Measurements from ENCODE around the gene C10orf90. TPM values are rescaled to one million over a fixed set of nuclear protein-coding genes. Genes with fewer than 3 reads are reported as not detected.

Gene C10orf90
- total RNA-seq, 4 donors from 2014 or later = 0.26 TPM; not detected in 3

DNA sequence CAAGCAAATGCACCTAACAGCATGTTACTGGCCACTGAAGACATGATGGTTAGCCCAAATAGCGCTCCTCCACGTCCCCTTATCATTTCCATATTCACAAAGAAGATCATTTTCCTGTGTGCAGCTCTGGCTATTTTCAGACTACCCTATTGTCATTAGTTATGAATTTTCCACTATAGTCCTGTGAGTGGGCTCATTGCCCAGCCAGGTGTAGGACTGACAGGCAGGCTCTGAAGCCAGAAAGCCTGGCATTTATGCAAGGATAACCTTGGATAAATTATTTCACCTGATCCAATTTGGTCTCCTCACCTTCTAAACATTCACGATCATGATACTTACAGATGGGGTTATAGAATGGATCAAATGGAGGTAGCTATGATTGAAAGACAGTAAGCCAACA lies 104.6 kb downstream of the C10orf90 start:
- Histone ChIP-seq H3K4me1 (peaks cover 0 to 9% (median 0%) of the 10 kb centered on the region in 3 donors), H3K4me3 (no peak overlapping the region), H3K36me3 (no peaks in the 10 kb centered on the region), H3K9me3 (no peaks in the 10 kb centered on the region), H3K27me3 (no peaks in the 10 kb centered on the region), H3K27ac (no peak overlapping the region)
- DNase-seq = no peak
- TF ChIP-seq, protein P1, sequence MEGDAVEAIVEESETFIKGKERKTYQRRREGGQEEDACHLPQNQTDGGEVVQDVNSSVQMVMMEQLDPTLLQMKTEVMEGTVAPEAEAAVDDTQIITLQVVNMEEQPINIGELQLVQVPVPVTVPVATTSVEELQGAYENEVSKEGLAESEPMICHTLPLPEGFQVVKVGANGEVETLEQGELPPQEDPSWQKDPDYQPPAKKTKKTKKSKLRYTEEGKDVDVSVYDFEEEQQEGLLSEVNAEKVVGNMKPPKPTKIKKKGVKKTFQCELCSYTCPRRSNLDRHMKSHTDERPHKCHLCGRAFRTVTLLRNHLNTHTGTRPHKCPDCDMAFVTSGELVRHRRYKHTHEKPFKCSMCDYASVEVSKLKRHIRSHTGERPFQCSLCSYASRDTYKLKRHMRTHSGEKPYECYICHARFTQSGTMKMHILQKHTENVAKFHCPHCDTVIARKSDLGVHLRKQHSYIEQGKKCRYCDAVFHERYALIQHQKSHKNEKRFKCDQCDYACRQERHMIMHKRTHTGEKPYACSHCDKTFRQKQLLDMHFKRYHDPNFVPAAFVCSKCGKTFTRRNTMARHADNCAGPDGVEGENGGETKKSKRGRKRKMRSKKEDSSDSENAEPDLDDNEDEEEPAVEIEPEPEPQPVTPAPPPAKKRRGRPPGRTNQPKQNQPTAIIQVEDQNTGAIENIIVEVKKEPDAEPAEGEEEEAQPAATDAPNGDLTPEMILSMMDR (IDR thresholded peaks at IDR 0.05) = no peak
- TF ChIP-seq POLR2A (IDR thresholded peaks at IDR 0.05) = no peak
- WGBS, 2 donors = 89% methylated on average over 3 of the region's 3 CpGs
- intact Hi-C loops (cut with DNase I) = no loop called here

DNA sequence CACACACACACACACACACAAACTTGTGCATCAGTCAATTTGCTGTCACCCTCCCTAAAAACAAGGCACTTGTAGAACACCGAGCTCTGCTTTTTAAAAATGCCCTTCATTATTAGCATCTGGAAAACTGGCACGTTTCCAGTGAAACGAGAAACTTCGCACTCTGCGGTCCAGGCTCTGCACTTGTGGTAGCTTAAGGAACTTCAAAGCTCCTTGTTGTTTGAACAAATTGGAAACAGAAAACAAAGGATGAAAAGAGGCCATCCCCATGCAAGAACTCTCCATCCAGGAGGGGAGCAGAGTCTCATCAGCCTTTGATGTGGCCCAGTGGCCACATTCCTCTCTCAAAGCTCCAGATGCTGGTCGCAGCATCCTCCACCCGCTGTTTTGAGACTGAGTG lies 105.1 kb downstream of the C10orf90 start:
- no peak for DNase-seq
- H3K9me3 ChIP-seq = no peaks in the 10 kb centered on the region
- H3K36me3 ChIP-seq = no peaks in the 10 kb centered on the region
- 62 to 71% methylated on average over 7 of the region's 7 CpGs for WGBS, 2 donors
- peaks cover 0 to 9% (median 0%) of the 10 kb centered on the region in 3 donors for H3K4me1 ChIP-seq
- H3K4me3 ChIP-seq = no peak overlapping the region
- no peak overlapping the region for H3K27ac ChIP-seq
- TF ChIP-seq POLR2A (IDR thresholded peaks at IDR 0.05) = no peak
- TF ChIP-seq, protein P1 (IDR thresholded peaks at IDR 0.05) = no peak
- no peaks in the 10 kb centered on the region for H3K27me3 ChIP-seq
- intact Hi-C loops (cut with DNase I) = no loop called here

DNA sequence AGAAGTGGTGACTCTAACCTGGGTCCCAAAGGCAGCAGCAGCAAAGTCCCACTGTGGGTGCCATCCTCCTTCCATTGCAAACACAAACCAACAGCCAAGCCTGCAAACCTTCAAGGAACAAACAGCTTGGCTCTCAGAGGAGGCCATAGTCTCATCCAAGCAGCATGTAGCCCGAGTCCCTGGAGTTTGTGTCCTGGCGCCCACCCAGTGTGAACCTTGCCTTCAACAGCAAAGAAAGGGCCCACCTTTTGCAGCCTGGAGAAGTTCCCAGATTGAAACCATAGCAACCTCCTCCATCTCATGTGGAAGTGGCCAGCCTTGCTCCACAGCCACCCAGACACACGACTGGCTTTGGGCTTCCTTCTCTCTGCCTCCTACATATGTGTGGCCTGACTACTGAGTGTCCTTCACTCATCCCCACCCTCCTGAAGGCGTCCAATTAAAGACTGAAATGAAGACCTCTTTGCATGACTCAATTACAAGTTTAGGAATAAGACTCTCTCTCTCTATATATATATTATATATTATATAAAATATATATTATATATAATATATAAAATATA lies 106.1 kb downstream of the C10orf90 start:
- no peak for DNase-seq
- Histone ChIP-seq H3K27me3 (no peaks in the 10 kb centered on the region), H3K27ac (no peak overlapping the region), H3K9me3 (no peaks in the 10 kb centered on the region), H3K4me1 (peaks cover 0 to under 1% (median 0%) of the 10 kb centered on the region in 3 donors), H3K36me3 (no peaks in the 10 kb centered on the region), H3K4me3 (no peak overlapping the region)
- WGBS, 2 donors = 65 to 80% methylated on average over 2 to 4 of the region's 4 CpGs
- intact Hi-C loops (cut with DNase I) = no loop called here
- TF ChIP-seq POLR2A (IDR thresholded peaks at IDR 0.05) = no peak
- TF ChIP-seq, protein P1 (IDR thresholded peaks at IDR 0.05) = no peak

DNA sequence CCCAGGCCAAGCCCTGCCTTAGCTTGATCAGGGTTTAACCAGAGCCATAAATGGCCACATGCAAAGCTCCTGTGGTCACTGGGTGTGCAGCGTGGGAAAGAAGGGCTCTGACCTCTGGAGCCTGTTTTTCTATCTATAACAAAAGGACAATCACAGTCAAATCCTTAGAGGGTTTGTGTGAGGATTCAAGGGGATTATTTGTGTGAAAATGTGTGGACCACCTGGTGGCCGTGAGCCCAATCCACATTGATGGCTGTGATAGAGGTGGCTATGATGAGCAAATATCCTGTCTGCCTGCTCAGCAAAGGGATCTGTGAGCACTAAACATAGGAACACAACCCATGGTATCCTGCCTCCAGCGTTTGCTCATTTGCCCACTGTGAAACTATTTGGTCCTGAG lies 107.1 kb downstream of the C10orf90 start:
- TF ChIP-seq, protein P1 (IDR thresholded peaks at IDR 0.05) = no peak
- TF ChIP-seq POLR2A (IDR thresholded peaks at IDR 0.05) = no peak
- Histone ChIP-seq H3K4me1 (no peaks in the 10 kb centered on the region), H3K27me3 (no peaks in the 10 kb centered on the region), H3K36me3 (no peaks in the 10 kb centered on the region), H3K9me3 (no peaks in the 10 kb centered on the region), H3K4me3 (no peak overlapping the region), H3K27ac (no peak overlapping the region)
- 67 to 74% methylated on average over 3 of the region's 3 CpGs for WGBS, 2 donors
- intact Hi-C loops (cut with DNase I) = no loop called here
- DNase-seq = no peak

DNA sequence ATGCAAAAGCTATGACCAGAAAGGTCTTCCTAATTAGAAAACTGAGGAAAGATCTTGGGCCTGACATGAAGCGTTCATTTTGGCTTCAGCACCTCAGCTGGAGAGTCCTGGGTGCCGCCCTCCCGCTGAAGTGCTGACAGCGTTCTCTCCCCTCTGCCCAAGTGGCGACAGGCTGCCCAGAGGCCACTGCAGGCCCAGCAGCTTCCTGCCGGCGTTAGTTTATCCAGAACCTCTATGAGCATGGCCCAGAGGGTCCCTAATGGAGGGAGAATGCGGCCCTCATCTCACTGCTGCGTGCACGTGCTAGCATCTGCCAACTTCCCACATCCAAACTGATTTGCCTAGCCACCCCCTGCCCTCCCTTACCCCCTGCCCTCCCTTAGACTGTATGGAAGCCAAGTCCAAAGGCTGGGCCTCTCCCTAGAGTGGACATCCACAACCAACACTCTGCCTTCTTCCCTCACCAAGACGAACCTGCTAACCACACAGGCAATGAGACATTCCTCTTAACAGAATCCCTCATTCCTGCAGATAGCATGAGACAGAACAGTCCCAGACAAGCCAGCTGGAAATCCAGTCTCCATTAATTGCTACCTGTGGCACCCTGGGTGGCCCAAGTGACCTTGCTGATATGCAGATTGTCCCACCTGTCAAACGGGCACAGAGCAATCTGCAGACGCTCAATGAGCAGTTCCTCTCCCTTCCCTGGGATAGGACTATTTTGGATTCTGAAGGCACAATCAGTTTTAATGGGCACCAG lies 108.4 kb downstream of the C10orf90 start:
- intact Hi-C loops (cut with DNase I) = no loop called here
- Histone ChIP-seq H3K4me1 (no peaks in the 10 kb centered on the region), H3K36me3 (no peaks in the 10 kb centered on the region), H3K4me3 (no peak overlapping the region), H3K9me3 (no peaks in the 10 kb centered on the region), H3K27ac (peak overlapping the region in 1 of 4 donors; percentile 14), H3K27me3 (no peaks in the 10 kb centered on the region)
- no peak for DNase-seq
- no peak for TF ChIP-seq POLR2A (IDR thresholded peaks at IDR 0.05)
- TF ChIP-seq, protein P1 (IDR thresholded peaks at IDR 0.05) = no peak
- 70 to 81% methylated on average over 11 to 12 of the region's 13 CpGs for WGBS, 2 donors

All from esophagus squamous epithelium (tissue), 5 donors.